Astrocyte (in vitro differentiated cells and primary cell): ENCODE data around the gene GOSR1. TPM values are rescaled to one million over a fixed set of nuclear protein-coding genes. Genes with fewer than 3 reads are reported as not detected.
"Not testable (repeated sequence)": the region's sequence is repeated elsewhere in the genome, so short reads cannot be mapped to it uniquely, and the experiment has no call there.

Experiments
- DNase-seq: peaks from one replicate; pipeline ENCODE4 v3.0.0-alpha.2; 2010; ENCODE audit warnings: low read depth
- FAIRE-seq: peaks from 2 replicates; lab custom pipeline; 2011; peaks lifted over from hg19 to GRCh38; lab: Jason Lieb, UNC
- H2AFZ ChIP-seq: 2 replicates; pipeline ENCODE4 v1.6.0; 2012; ENCODE audit warnings: low read depth, low read length, inconsistent platforms
- H3K27ac ChIP-seq: 2 replicates; pipeline ENCODE4 v1.5.1; 2011; ENCODE audit warnings: low read depth, low read length, inconsistent platforms
- H3K27me3 ChIP-seq: 2 replicates; pipeline ENCODE4 v1.6.0; 2011; ENCODE audit warnings: low read length, inconsistent platforms; ENCODE audit not compliant: insufficient read depth
- H3K36me3 ChIP-seq: 2 replicates; pipeline ENCODE4 v1.5.1; 2011; ENCODE audit warnings: low read length, inconsistent platforms; ENCODE audit not compliant: insufficient read depth
- H3K4me1 ChIP-seq: 2 replicates; pipeline ENCODE4 v1.5.1; 2011; ENCODE audit warnings: low read length, inconsistent platforms; ENCODE audit not compliant: insufficient read depth
- H3K4me2 ChIP-seq: 2 replicates; pipeline ENCODE4 v1.6.0; 2012; ENCODE audit warnings: low read length, inconsistent platforms
- H3K4me3 ChIP-seq: 2 replicates; pipeline ENCODE4 v1.5.1; 2011; ENCODE audit warnings: low read depth, mild to moderate bottlenecking, low read length, inconsistent platforms; ENCODE audit not compliant: insufficient read depth
- H3K79me2 ChIP-seq: 2 replicates; pipeline ENCODE4 v1.6.0; 2012; ENCODE audit warnings: mild to moderate bottlenecking, low read length, inconsistent platforms; ENCODE audit not compliant: insufficient read depth
- H3K9ac ChIP-seq: 2 replicates; pipeline ENCODE4 v1.6.0; 2012; ENCODE audit warnings: mild to moderate bottlenecking, low read length, inconsistent platforms
- H3K9me3 ChIP-seq: 2 replicates; pipeline ENCODE4 v1.5.1; 2012; ENCODE audit warnings: low read depth, mild to moderate bottlenecking, low read length, inconsistent platforms; ENCODE audit not compliant: insufficient read depth
- H4K20me1 ChIP-seq: 2 replicates; pipeline ENCODE4 v1.6.0; 2012; ENCODE audit warnings: low read length, inconsistent platforms; ENCODE audit not compliant: insufficient read depth
- H3K27ac Mint-ChIP-seq: one replicate; pipeline ENCODE4 v1.8.0; 2021; ENCODE audit warnings: mild to moderate bottlenecking, mixed read lengths; ENCODE audit not compliant: unreplicated experiment
- H3K27me3 Mint-ChIP-seq: one replicate; pipeline ENCODE4 v1.8.0; 2021; ENCODE audit warnings: low read depth, mixed read lengths; ENCODE audit not compliant: unreplicated experiment
- H3K36me3 Mint-ChIP-seq: one replicate; pipeline ENCODE4 v1.8.0; 2021; ENCODE audit warnings: low read depth, mixed read lengths; ENCODE audit not compliant: unreplicated experiment
- H3K4me1 Mint-ChIP-seq: one replicate; pipeline ENCODE4 v1.8.0; 2021; ENCODE audit warnings: low read depth, mixed read lengths; ENCODE audit not compliant: unreplicated experiment
- H3K4me3 Mint-ChIP-seq: one replicate; pipeline ENCODE4 v1.8.0; 2021; ENCODE audit warnings: mild to moderate bottlenecking, moderate library complexity, mixed read lengths; ENCODE audit not compliant: unreplicated experiment
- H3K9me3 Mint-ChIP-seq: one replicate; pipeline ENCODE4 v1.8.0; 2021; ENCODE audit warnings: mild to moderate bottlenecking, mixed read lengths; ENCODE audit not compliant: unreplicated experiment
- EZH2 ChIP-seq: IDR thresholded peaks from 2 replicates; pipeline ENCODE4 v1.6.1; 2012; ENCODE audit warnings: mild to moderate bottlenecking, low read length, inconsistent platforms; ENCODE audit not compliant: insufficient read depth
- total RNA-seq: library from RNA; stranded (reverse); gene quantifications from 2 replicates; pipeline ENCODE4 v1.2.1, GENCODE V29; 2021
- TF ChIP-seq, protein P1 (sequence below): IDR thresholded peaks from 2 replicates; pipeline ENCODE4 v1.5.1; 2011; ENCODE audit warnings: low read depth, mild to moderate bottlenecking, inconsistent platforms, low read length, moderate library complexity; ENCODE audit not compliant: insufficient read depth

GOSR1 gene
- total RNA-seq, 1 donor from 2014 or later = 49.3 TPM

DNA sequence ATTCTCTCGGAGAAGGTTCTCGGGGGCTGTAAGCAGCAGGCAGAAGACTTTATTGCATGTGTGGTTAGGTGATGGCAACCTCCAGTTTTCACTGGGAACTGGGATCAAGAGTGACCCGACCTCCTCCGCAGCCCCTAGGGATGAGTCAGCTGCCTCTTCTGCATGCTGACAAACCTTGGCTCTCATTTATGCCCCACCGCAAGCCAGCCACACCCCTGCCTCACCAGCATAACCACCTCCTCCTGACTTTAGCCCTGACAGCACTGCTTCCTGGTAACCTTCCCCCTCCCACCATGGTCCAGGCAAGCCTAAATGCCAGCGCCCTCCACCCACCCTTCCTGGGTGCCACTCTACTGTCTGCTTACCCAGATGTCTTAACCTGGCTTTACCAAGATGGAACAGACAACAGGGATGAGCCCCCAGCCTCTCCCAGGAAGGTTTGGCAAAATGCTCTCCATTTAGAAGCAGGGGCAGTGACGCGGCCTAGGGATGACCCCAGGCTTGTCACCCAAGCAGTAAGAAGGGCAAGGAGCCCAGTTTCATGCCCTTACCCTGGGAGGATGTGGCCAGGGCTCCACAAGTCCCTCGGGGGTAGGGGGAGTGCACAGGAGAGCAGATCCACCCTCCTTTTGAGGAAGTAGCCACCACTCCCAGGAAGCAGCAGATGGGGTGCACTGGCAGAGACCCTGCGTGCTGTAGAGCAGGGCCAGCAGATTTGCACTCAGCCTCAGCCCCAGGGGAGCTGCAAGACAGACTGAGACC is 73.5 kb downstream of the GOSR1 start:
- H3K4me1 Mint-ChIP-seq = peaks cover 7% of the 10 kb centered on the region
- DNase-seq = peak; percentile 65
- peaks cover 16% of the 10 kb centered on the region for H3K27me3 Mint-ChIP-seq

DNA sequence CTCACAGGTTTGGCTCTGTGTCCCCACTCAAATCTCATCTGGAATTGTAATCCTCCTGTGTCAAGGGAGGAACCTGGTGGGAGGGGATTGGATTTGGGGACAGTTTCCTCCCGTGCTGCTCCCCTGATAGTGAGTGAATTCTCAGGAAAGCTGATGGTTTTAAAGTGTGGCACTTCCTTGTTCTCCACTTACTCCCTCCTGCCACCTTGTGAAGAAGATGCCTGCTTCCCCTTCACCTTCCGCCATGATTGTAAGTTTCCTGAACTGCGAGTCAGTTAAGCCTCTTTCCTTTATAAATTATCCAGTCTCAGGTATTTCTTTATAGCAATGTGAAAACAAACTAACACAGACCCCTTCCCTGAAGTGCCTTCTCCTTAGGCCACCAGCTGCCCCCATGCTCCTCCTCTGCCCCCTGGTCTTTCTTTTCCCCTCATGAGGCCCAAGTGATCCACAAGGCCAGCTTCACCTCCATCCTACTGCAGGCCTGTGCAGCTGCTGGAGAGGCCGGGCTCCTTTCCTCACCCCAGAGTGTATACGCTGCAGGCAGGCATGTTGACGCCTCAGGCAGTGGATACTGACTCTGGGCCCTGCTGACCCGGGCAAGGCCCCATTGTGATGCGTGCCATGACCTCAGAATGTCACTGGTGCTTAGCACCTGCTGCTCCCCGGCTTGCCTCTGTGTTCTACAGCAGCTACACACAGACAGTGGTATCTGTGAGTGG is 74.2 kb downstream of the GOSR1 start:
- H3K79me2 ChIP-seq, H4K20me1 ChIP-seq, FAIRE-seq, H3K9me3 Mint-ChIP-seq, H3K27ac Mint-ChIP-seq, DNase-seq, H3K4me3 ChIP-seq, H3K27me3 ChIP-seq, H3K4me1 Mint-ChIP-seq, H2AFZ ChIP-seq, H3K4me3 Mint-ChIP-seq, H3K36me3 ChIP-seq, H3K9ac ChIP-seq, H3K36me3 Mint-ChIP-seq, H3K27ac ChIP-seq, H3K9me3 ChIP-seq: not testable (repeated sequence)
- H3K4me2 ChIP-seq = peak overlapping the region; percentile 45
- H3K4me1 ChIP-seq = peaks cover 10% of the 10 kb centered on the region
- peaks cover 21% of the 10 kb centered on the region for H3K27me3 Mint-ChIP-seq

More for the DNA sequence above, 73.5 kb downstream of the GOSR1 start:
- no peak overlapping the region for H3K27ac ChIP-seq
- Mint-ChIP-seq H3K36me3 (peaks cover 7% of the 10 kb centered on the region), H3K27ac (no peak overlapping the region), H3K9me3 (peaks cover 4% of the 10 kb centered on the region), H3K4me3 (no peak overlapping the region)
- FAIRE-seq = no peak
- peak overlapping the region; percentile 21 for H2AFZ ChIP-seq
- H3K9me3 ChIP-seq = no peaks in the 10 kb centered on the region
- H3K27me3 ChIP-seq = no peaks in the 10 kb centered on the region
- H3K79me2 ChIP-seq = no peaks in the 10 kb centered on the region
- H3K9ac ChIP-seq = no peak overlapping the region
- H3K4me3 ChIP-seq = no peak overlapping the region
- TF ChIP-seq, protein P1, sequence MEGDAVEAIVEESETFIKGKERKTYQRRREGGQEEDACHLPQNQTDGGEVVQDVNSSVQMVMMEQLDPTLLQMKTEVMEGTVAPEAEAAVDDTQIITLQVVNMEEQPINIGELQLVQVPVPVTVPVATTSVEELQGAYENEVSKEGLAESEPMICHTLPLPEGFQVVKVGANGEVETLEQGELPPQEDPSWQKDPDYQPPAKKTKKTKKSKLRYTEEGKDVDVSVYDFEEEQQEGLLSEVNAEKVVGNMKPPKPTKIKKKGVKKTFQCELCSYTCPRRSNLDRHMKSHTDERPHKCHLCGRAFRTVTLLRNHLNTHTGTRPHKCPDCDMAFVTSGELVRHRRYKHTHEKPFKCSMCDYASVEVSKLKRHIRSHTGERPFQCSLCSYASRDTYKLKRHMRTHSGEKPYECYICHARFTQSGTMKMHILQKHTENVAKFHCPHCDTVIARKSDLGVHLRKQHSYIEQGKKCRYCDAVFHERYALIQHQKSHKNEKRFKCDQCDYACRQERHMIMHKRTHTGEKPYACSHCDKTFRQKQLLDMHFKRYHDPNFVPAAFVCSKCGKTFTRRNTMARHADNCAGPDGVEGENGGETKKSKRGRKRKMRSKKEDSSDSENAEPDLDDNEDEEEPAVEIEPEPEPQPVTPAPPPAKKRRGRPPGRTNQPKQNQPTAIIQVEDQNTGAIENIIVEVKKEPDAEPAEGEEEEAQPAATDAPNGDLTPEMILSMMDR = no peak
- TF ChIP-seq EZH2 = no peak
- H3K36me3 ChIP-seq = no peaks in the 10 kb centered on the region
- H3K4me1 ChIP-seq = peaks cover 10% of the 10 kb centered on the region
- no peaks in the 10 kb centered on the region for H4K20me1 ChIP-seq
- peak overlapping the region; percentile 45 for H3K4me2 ChIP-seq

DNA sequence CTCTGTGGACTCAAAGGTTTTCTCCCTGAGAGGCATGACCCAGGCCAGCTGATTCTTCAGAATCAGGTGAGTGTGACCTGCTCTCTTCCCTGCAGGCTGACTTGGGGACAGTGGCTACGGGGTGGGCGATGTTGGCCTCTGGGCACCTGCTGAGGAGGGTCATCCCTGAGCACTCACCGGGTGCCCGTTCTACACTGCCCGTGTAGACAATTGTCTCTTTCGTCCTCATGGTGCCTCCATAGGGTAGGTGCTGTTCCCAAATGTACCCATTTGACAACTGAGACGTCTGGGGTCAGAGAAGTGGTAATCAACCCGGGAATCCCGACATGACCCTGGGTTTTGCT is 74.8 kb downstream of the GOSR1 start:
- no peak overlapping the region for H3K4me3 ChIP-seq
- no peak overlapping the region for H2AFZ ChIP-seq
- H3K27me3 ChIP-seq = no peaks in the 10 kb centered on the region
- peaks cover 10% of the 10 kb centered on the region for H3K4me1 ChIP-seq
- H3K9me3 Mint-ChIP-seq = peaks cover 4% of the 10 kb centered on the region
- H3K4me3 Mint-ChIP-seq = no peak overlapping the region
- no peaks in the 10 kb centered on the region for H4K20me1 ChIP-seq
- peaks cover 25% of the 10 kb centered on the region for H3K27me3 Mint-ChIP-seq
- no peaks in the 10 kb centered on the region for H3K36me3 ChIP-seq
- H3K79me2 ChIP-seq = no peaks in the 10 kb centered on the region
- no peak overlapping the region for H3K9ac ChIP-seq
- H3K27ac ChIP-seq = no peak overlapping the region
- peaks cover 7% of the 10 kb centered on the region for H3K4me1 Mint-ChIP-seq
- H3K36me3 Mint-ChIP-seq = peaks cover 7% of the 10 kb centered on the region
- TF ChIP-seq, protein P1 = no peak
- TF ChIP-seq EZH2 = no peak
- no peaks in the 10 kb centered on the region for H3K9me3 ChIP-seq
- FAIRE-seq (no peak), DNase-seq (no peak)
- H3K4me2 ChIP-seq = no peak overlapping the region
- no peak overlapping the region for H3K27ac Mint-ChIP-seq
